HCT116 (cell line): ENCODE results near the gene NME1. TPM values are rescaled to one million over a fixed set of nuclear protein-coding genes. Genes with fewer than 3 reads are reported as not detected.

ENCODE experiments used
- ATAC-seq: fragments of 200-7000 bp; cut with Tn5 transposase; 2 replicates; pipeline ENCODE4 v1.9.1; 2020; ENCODE audit warnings: mild to moderate bottlenecking, moderate library complexity
- BruUV-seq: library from RNA; stranded (reverse); fragments of 400-500 nt; replicated peaks from 2 replicates; lab custom pipeline; 2021; lab: Mats Ljungman, UMichigan
- CTCF ChIA-PET: fragments of 300-600 bp; sonication (Branson Sonifier 250); formaldehyde crosslinking; loops from one replicate; lab custom pipeline; 2021; ENCODE audit warnings: antibody characterized with exemption; lab: Charles Lee
- POLR2A ChIA-PET: fragments of 300-600, 350-600 bp; sonication (Branson Sonifier 250); formaldehyde crosslinking; loops from one replicate; lab custom pipeline; 2021; ENCODE audit warnings: antibody characterized with exemption; lab: Charles Lee
- RAD21 ChIA-PET, 2 experiments: fragments of 300-600 bp; sonication (Branson Sonifier 250); formaldehyde crosslinking; loops; one replicate each; lab custom pipeline; 2023; ENCODE audit warnings: low total read pairs in 2 of 2; ENCODE audit not compliant: uncharacterized antibody in 2 of 2, unreplicated experiment in 2 of 2, low non-redundant PET in 1 of 2; lab: Charles Lee
- DNase-seq: peaks from one replicate; pipeline ENCODE4 v3.0.0-alpha.2; 2010; ENCODE audit warnings: low read depth, low spot score
- H2AFZ ChIP-seq: fragments of 200-600 bp; shearing (Covaris generic), sonication (generic); 2 replicates; pipeline ENCODE4 v1.6.1; 2017; ENCODE audit warnings: low read depth, mixed run types, mixed read lengths, antibody characterized with exemption, low read length; ENCODE audit not compliant: poor library complexity, severe bottlenecking
- H3K27ac ChIP-seq: 2 replicates; pipeline ENCODE4 v1.5.1; 2012; ENCODE audit warnings: low read depth, low read length
- H3K27me3 ChIP-seq: fragments of 200-600 bp; sonication (generic); 2 replicates; pipeline ENCODE4 v1.6.1; 2016; ENCODE audit warnings: mixed run types, low read length, mixed read lengths; ENCODE audit not compliant: insufficient read depth
- H3K36me3 ChIP-seq, 2 experiments: fragments of 200-500 bp in 1 of 2; fragments of 200-600 bp in 1 of 2; sonication (Bioruptor generic) in 1 of 2; sonication (generic) in 1 of 2; 2 replicates each; pipeline versions ENCODE4 v1.5.1 to v1.6.1; 2014 to 2016; ENCODE audit warnings: low read length in 2 of 2, inconsistent platforms in 1 of 2, mixed read lengths in 1 of 2, mixed run types in 1 of 2; ENCODE audit not compliant: insufficient read depth in 2 of 2, control insufficient read depth in 1 of 2
- H3K4me1 ChIP-seq, 2 experiments: fragments of 200-600 bp in 1 of 2; sonication (generic) in 1 of 2; 2 replicates each; pipeline versions ENCODE4 v1.5.1 to v1.6.1; 2012 to 2017; ENCODE audit warnings: low read length in 2 of 2, inconsistent platforms in 1 of 2, mild to moderate bottlenecking in 1 of 2, mixed read lengths in 1 of 2, mixed run types in 1 of 2, moderate library complexity in 1 of 2; ENCODE audit not compliant: insufficient read depth in 2 of 2, control insufficient read depth in 1 of 2
- H3K4me2 ChIP-seq: fragments of 200-600 bp; sonication (generic); 2 replicates; pipeline ENCODE4 v1.6.1; 2017; ENCODE audit warnings: mixed run types, low read length, mixed read lengths
- H3K4me3 ChIP-seq, 2 experiments: fragments of 200-600 bp in 1 of 2; sonication (generic) in 1 of 2; replicated peaks in 1 of 2; 2 replicates each; pipeline ENCODE4 v1.5.1; 2011 to 2016; ENCODE audit warnings: low read length in 2 of 2, control low read depth in 1 of 2, low read depth in 1 of 2, mild to moderate bottlenecking in 1 of 2, mixed read lengths in 1 of 2, mixed run types in 1 of 2
- H3K79me2 ChIP-seq: fragments of 200-600 bp; sonication (generic); 2 replicates; pipeline ENCODE4 v1.6.1; 2017; ENCODE audit warnings: mild to moderate bottlenecking, mixed run types, low read length, moderate library complexity, mixed read lengths; ENCODE audit not compliant: insufficient read depth
- H3K9ac ChIP-seq: fragments of 200-600 bp; sonication (generic); 2 replicates; pipeline ENCODE4 v1.6.1; 2016; ENCODE audit warnings: low read length, mixed read lengths
- H3K9me2 ChIP-seq: fragments of 200-600 bp; sonication (generic), shearing (Covaris generic); 2 replicates; pipeline ENCODE4 v1.6.1; 2017; ENCODE audit warnings: mixed run types, mild to moderate bottlenecking, moderate library complexity; ENCODE audit not compliant: insufficient read depth
- H3K9me3 ChIP-seq, 2 experiments: fragments of 200-500 bp in 1 of 2; fragments of 200-600 bp in 1 of 2; sonication (Bioruptor generic) in 1 of 2; sonication (generic) in 1 of 2; 2 replicates each; pipeline ENCODE4 v1.6.1; 2014 to 2017; ENCODE audit warnings: low read length in 2 of 2, mixed read lengths in 2 of 2, inconsistent platforms in 1 of 2, low read depth in 1 of 2, mild to moderate bottlenecking in 1 of 2, mixed run types in 1 of 2, moderate library complexity in 1 of 2; ENCODE audit not compliant: control insufficient read depth in 1 of 2, insufficient read depth in 1 of 2
- H4K20me1 ChIP-seq: fragments of 200-600 bp; sonication (generic), shearing (Covaris generic); 2 replicates; pipeline ENCODE4 v1.6.1; 2017; ENCODE audit warnings: mixed run types, mild to moderate bottlenecking, moderate library complexity; ENCODE audit not compliant: insufficient read depth
- ATF3 ChIP-seq: IDR thresholded peaks from 2 replicates; pipeline ENCODE4 v1.6.1; 2012
- ELF1 ChIP-seq: IDR thresholded peaks from 2 replicates; pipeline ENCODE4 v1.6.1; 2012; ENCODE audit warnings: low read depth, borderline replicate concordance
- EZH2 ChIP-seq: fragments of 200-600 bp; sonication (generic); IDR thresholded peaks from 2 replicates; pipeline ENCODE4 v1.6.1; 2017; ENCODE audit warnings: antibody characterized with exemption, mixed run types
- MAX ChIP-seq: IDR thresholded peaks from 2 replicates; pipeline ENCODE4 v1.6.1; 2012
- POLR2A ChIP-seq: IDR thresholded peaks from 2 replicates; pipeline ENCODE4 v1.7.0; 2011; ENCODE audit warnings: borderline replicate concordance; ENCODE audit not compliant: insufficient read depth, insufficient read length; ENCODE audit errors: extremely low read depth
- SP1 ChIP-seq: IDR thresholded peaks from 2 replicates; pipeline ENCODE4 v1.6.1; 2012; ENCODE audit warnings: low read depth
- ZBTB33 ChIP-seq: IDR thresholded peaks from 2 replicates; pipeline ENCODE4 v1.6.1; 2011; ENCODE audit warnings: mild to moderate bottlenecking, low read length, moderate library complexity; ENCODE audit not compliant: insufficient replicate concordance; ENCODE audit errors: extremely low read depth
- intact Hi-C: fragments of 100-400 bp; cut with micrococcal nuclease; formaldehyde crosslinking; loops from 2 replicates; pipeline ENCODE4 v1.10.0; 2022
- total RNA-seq: library from RNA; stranded (reverse); gene quantifications from one replicate; pipeline ENCODE4 v1.2.1, GENCODE V29; 2021; ENCODE audit not compliant: unreplicated experiment
- TF ChIP-seq, protein P1 (sequence below): IDR thresholded peaks from 2 replicates; pipeline ENCODE4 v1.6.1; 2012; ENCODE audit warnings: low read depth

The NME1 gene
- total RNA-seq, 1 experiment from 2014 or later: 510 TPM

DNA sequence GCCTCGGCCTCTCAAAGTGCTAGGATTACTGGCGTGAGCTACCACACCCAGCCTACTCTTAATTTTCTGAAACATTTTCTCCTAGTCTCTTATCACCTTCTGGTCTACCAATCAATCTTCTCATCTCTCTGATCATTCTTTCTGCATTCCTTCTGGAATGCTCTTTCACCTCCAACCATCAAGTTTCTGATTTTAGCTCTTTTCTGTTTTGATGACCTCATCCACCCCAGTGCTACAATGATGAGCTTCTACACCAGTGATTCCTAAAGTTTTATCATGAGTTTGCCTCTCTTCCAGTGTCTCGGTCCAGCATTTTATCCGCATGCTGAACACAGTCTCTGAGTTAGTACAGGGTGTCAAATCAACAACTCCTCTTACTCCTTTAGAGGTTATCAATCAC is 44.4 kb downstream of the NME1 start:
- Histone ChIP-seq H4K20me1 (no peaks in the 10 kb centered on the region), H3K4me1 (no peaks in the 10 kb centered on the region), H3K27ac (no peak overlapping the region), H3K4me3 (no peak overlapping the region), H3K4me2 (no peak overlapping the region), H3K79me2 (0 out of 2 replicates have a peak, but pooled peaks cover 6% of the 10 kb centered on the region), H3K27me3 (no peaks in the 10 kb centered on the region), H3K9me2 (no peaks in the 10 kb centered on the region), H3K9me3 (no peaks in the 10 kb centered on the region), H3K36me3 (peaks cover 42 to 50% of the 10 kb centered on the region in 2 experiments), H2AFZ (no peak overlapping the region), H3K9ac (no peak overlapping the region)
- ChIA-PET CTCF (no interaction called here), RAD21 (no interaction called here), POLR2A (no interaction called here)
- intact Hi-C loops: no loop called here
- TF ChIP-seq EZH2 (no peak), ELF1 (no peak), SP1 (no peak), MAX (no peak), POLR2A (no peak), ZBTB33 (no peak), ATF3 (no peak)
- TF ChIP-seq, protein P1, sequence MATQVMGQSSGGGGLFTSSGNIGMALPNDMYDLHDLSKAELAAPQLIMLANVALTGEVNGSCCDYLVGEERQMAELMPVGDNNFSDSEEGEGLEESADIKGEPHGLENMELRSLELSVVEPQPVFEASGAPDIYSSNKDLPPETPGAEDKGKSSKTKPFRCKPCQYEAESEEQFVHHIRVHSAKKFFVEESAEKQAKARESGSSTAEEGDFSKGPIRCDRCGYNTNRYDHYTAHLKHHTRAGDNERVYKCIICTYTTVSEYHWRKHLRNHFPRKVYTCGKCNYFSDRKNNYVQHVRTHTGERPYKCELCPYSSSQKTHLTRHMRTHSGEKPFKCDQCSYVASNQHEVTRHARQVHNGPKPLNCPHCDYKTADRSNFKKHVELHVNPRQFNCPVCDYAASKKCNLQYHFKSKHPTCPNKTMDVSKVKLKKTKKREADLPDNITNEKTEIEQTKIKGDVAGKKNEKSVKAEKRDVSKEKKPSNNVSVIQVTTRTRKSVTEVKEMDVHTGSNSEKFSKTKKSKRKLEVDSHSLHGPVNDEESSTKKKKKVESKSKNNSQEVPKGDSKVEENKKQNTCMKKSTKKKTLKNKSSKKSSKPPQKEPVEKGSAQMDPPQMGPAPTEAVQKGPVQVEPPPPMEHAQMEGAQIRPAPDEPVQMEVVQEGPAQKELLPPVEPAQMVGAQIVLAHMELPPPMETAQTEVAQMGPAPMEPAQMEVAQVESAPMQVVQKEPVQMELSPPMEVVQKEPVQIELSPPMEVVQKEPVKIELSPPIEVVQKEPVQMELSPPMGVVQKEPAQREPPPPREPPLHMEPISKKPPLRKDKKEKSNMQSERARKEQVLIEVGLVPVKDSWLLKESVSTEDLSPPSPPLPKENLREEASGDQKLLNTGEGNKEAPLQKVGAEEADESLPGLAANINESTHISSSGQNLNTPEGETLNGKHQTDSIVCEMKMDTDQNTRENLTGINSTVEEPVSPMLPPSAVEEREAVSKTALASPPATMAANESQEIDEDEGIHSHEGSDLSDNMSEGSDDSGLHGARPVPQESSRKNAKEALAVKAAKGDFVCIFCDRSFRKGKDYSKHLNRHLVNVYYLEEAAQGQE: no peak
- BruUV-seq: no TSS peak
- DNase-seq (no peak), ATAC-seq (no peak)
